Karpas-422 (cell line): ENCODE measurements around the gene BCL7C. TPM values are rescaled to one million over a fixed set of nuclear protein-coding genes. Genes with fewer than 3 reads are reported as not detected.

ENCODE experiments used
- DNase-seq: peaks from one replicate; pipeline ENCODE4 v3.0.0-alpha.2; 2015
- H2AFZ ChIP-seq: fragments of 200-600 bp; sonication (generic); 2 replicates; pipeline ENCODE4 v1.6.1; 2014; ENCODE audit warnings: antibody characterized with exemption, low read length, mixed read lengths
- H3K27ac ChIP-seq: fragments of 200-600 bp; sonication (generic); 2 replicates; pipeline ENCODE4 v1.5.1; 2014; ENCODE audit warnings: mild to moderate bottlenecking, low read length, moderate library complexity
- H3K27me3 ChIP-seq: fragments of 200-600 bp; sonication (generic); 2 replicates; pipeline ENCODE4 v1.6.1; 2014; ENCODE audit warnings: low read length, mixed read lengths
- H3K36me3 ChIP-seq: fragments of 200-600 bp; sonication (generic); 2 replicates; pipeline ENCODE4 v1.6.1; 2014; ENCODE audit warnings: low read length, mixed read lengths; ENCODE audit not compliant: insufficient read depth
- H3K4me1 ChIP-seq: fragments of 200-600 bp; sonication (generic); 2 replicates; pipeline ENCODE4 v1.6.1; 2014; ENCODE audit warnings: mild to moderate bottlenecking, low read length, mixed read lengths
- H3K4me2 ChIP-seq: fragments of 200-600 bp; sonication (generic); 2 replicates; pipeline ENCODE4 v1.6.1; 2014; ENCODE audit warnings: low read length, low read depth, mild to moderate bottlenecking; ENCODE audit not compliant: poor library complexity, severe bottlenecking
- H3K4me3 ChIP-seq: fragments of 200-600 bp; sonication (generic); 2 replicates; pipeline ENCODE4 v1.5.1; 2014; ENCODE audit warnings: mild to moderate bottlenecking, antibody characterized with exemption, low read length, mixed read lengths
- H3K79me2 ChIP-seq: fragments of 200-600 bp; sonication (generic); 2 replicates; pipeline ENCODE4 v1.6.1; 2014; ENCODE audit warnings: mild to moderate bottlenecking, low read length, mixed read lengths
- H3K9ac ChIP-seq: fragments of 200-600 bp; sonication (generic); 2 replicates; pipeline ENCODE4 v1.6.0; 2014; ENCODE audit warnings: low read length
- H3K9me2 ChIP-seq: fragments of 200-600 bp; sonication (generic), shearing (Covaris generic); replicated peaks from 2 replicates; pipeline ENCODE4 v1.6.0; 2014; ENCODE audit warnings: mild to moderate bottlenecking, low read length, moderate library complexity; ENCODE audit not compliant: insufficient read depth
- H3K9me3 ChIP-seq: fragments of 300-700, 200-600 bp; sonication (generic); 2 replicates; pipeline ENCODE4 v1.6.1; 2014; ENCODE audit warnings: low read length, mixed read lengths
- H4K20me1 ChIP-seq: fragments of 200-600 bp; sonication (generic); 2 replicates; pipeline ENCODE4 v1.6.1; 2014; ENCODE audit warnings: mild to moderate bottlenecking, antibody characterized with exemption, low read length, low read depth; ENCODE audit not compliant: insufficient read depth
- total RNA-seq: library from RNA; depleted of rRNA; stranded (reverse); fragments of >200 nt; shearing (Covaris generic); gene quantifications from 2 replicates; pipeline ENCODE4 v1.2.3, GENCODE V29; 2014; ENCODE audit warnings: low replicate concordance

The BCL7C gene
- total RNA-seq, 1 experiment from 2014 or later = 27.4 TPM

GRCh38 chr16:30920891-30921290, 27.0 kb upstream of the BCL7C start:
- H3K9me3 ChIP-seq = no peaks in the 10 kb centered on the region
- H3K27me3 ChIP-seq = no peaks in the 10 kb centered on the region
- no peak overlapping the region for H3K4me2 ChIP-seq
- H3K9ac ChIP-seq = no peak overlapping the region
- no peak overlapping the region for H2AFZ ChIP-seq
- H3K4me3 ChIP-seq = no peak overlapping the region
- H3K27ac ChIP-seq = no peak overlapping the region
- peaks cover 11% of the 10 kb centered on the region for H3K79me2 ChIP-seq
- no peak for DNase-seq
- no peaks in the 10 kb centered on the region for H3K9me2 ChIP-seq
- H3K4me1 ChIP-seq = peaks cover 20% of the 10 kb centered on the region
- H4K20me1 ChIP-seq = no peaks in the 10 kb centered on the region
- no peaks in the 10 kb centered on the region for H3K36me3 ChIP-seq

GRCh38 chr16:30918614-30919013, 24.7 kb upstream of the BCL7C start:
- Histone ChIP-seq H3K36me3 (no peaks in the 10 kb centered on the region), H3K27ac (no peak overlapping the region), H3K4me3 (no peak overlapping the region), H3K79me2 (no peaks in the 10 kb centered on the region), H3K9me2 (no peaks in the 10 kb centered on the region), H3K4me1 (peaks cover 15% of the 10 kb centered on the region), H3K9me3 (no peaks in the 10 kb centered on the region), H3K27me3 (no peaks in the 10 kb centered on the region), H3K4me2 (no peak overlapping the region), H4K20me1 (no peaks in the 10 kb centered on the region), H3K9ac (no peak overlapping the region), H2AFZ (no peak overlapping the region)
- DNase-seq = peak; percentile 34

GRCh38 chr16:30914830-30915229, 21.0 kb upstream of the BCL7C start:
- H3K27me3 ChIP-seq = no peaks in the 10 kb centered on the region
- no peaks in the 10 kb centered on the region for H3K9me3 ChIP-seq
- no peak overlapping the region for H3K4me3 ChIP-seq
- H3K79me2 ChIP-seq = no peaks in the 10 kb centered on the region
- no peak overlapping the region for H2AFZ ChIP-seq
- no peak overlapping the region for H3K4me2 ChIP-seq
- DNase-seq = peak; percentile 75
- H3K36me3 ChIP-seq = no peaks in the 10 kb centered on the region
- no peak overlapping the region for H3K9ac ChIP-seq
- no peak overlapping the region for H3K27ac ChIP-seq
- H3K9me2 ChIP-seq = no peaks in the 10 kb centered on the region
- peaks cover 6% of the 10 kb centered on the region for H3K4me1 ChIP-seq
- no peaks in the 10 kb centered on the region for H4K20me1 ChIP-seq

- H4K20me1 ChIP-seq = no peaks in the 10 kb centered on the region
- no peak overlapping the region for H3K4me2 ChIP-seq
- no peak overlapping the region for H3K9ac ChIP-seq
- no peaks in the 10 kb centered on the region for H3K9me2 ChIP-seq
- H3K36me3 ChIP-seq = no peaks in the 10 kb centered on the region
- peak; percentile 34 for DNase-seq
- H2AFZ ChIP-seq = no peak overlapping the region
- H3K4me1 ChIP-seq = peaks cover 6% of the 10 kb centered on the region
- no peaks in the 10 kb centered on the region for H3K9me3 ChIP-seq
- no peak overlapping the region for H3K27ac ChIP-seq
- H3K79me2 ChIP-seq = no peaks in the 10 kb centered on the region
- H3K27me3 ChIP-seq = no peaks in the 10 kb centered on the region
- H3K4me3 ChIP-seq = no peak overlapping the region
Measured at GRCh38 chr16:30912794-30913412, 19.0 kb upstream of the BCL7C start.

GRCh38 chr16:30910427-30911029, 16.7 kb upstream of the BCL7C start:
- Histone ChIP-seq H3K9ac (no peak overlapping the region), H3K4me1 (peaks cover 6% of the 10 kb centered on the region), H3K27ac (no peak overlapping the region), H2AFZ (no peak overlapping the region), H3K4me2 (no peak overlapping the region), H3K27me3 (no peaks in the 10 kb centered on the region), H3K9me2 (no peaks in the 10 kb centered on the region), H3K4me3 (no peak overlapping the region), H3K9me3 (no peaks in the 10 kb centered on the region), H4K20me1 (no peaks in the 10 kb centered on the region), H3K36me3 (no peaks in the 10 kb centered on the region), H3K79me2 (no peaks in the 10 kb centered on the region)
- no peak for DNase-seq

GRCh38 chr16:30907064-30907463, 13.2 kb upstream of the BCL7C start:
- H3K4me2 ChIP-seq = no peak overlapping the region
- no peak overlapping the region for H2AFZ ChIP-seq
- H3K9me3 ChIP-seq = no peaks in the 10 kb centered on the region
- no peaks in the 10 kb centered on the region for H4K20me1 ChIP-seq
- H3K36me3 ChIP-seq = no peaks in the 10 kb centered on the region
- no peak for DNase-seq
- H3K79me2 ChIP-seq = no peaks in the 10 kb centered on the region
- H3K9ac ChIP-seq = no peak overlapping the region
- H3K4me3 ChIP-seq = no peak overlapping the region
- H3K27me3 ChIP-seq = no peaks in the 10 kb centered on the region
- H3K4me1 ChIP-seq = peaks cover 4% of the 10 kb centered on the region
- no peaks in the 10 kb centered on the region for H3K9me2 ChIP-seq
- H3K27ac ChIP-seq = no peak overlapping the region

GRCh38 chr16:30904114-30904780, 10.4 kb upstream of the BCL7C start:
- no peak overlapping the region for H3K9ac ChIP-seq
- H3K79me2 ChIP-seq = no peaks in the 10 kb centered on the region
- H3K9me2 ChIP-seq = no peaks in the 10 kb centered on the region
- H3K9me3 ChIP-seq = no peaks in the 10 kb centered on the region
- no peaks in the 10 kb centered on the region for H3K27me3 ChIP-seq
- peak; percentile 63 for DNase-seq
- no peak overlapping the region for H3K4me3 ChIP-seq
- no peak overlapping the region for H3K4me2 ChIP-seq
- peak overlapping the region; percentile 58 for H2AFZ ChIP-seq
- H3K27ac ChIP-seq = no peak overlapping the region
- no peaks in the 10 kb centered on the region for H4K20me1 ChIP-seq
- peaks cover 12% of the 10 kb centered on the region for H3K4me1 ChIP-seq
- no peaks in the 10 kb centered on the region for H3K36me3 ChIP-seq

GRCh38 chr16:30903596-30903995, 9.7 kb upstream of the BCL7C start:
- Histone ChIP-seq H3K4me3 (no peak overlapping the region), H3K27me3 (no peaks in the 10 kb centered on the region), H3K9me2 (no peaks in the 10 kb centered on the region), H2AFZ (peak overlapping the region; percentile 58), H3K36me3 (no peaks in the 10 kb centered on the region), H3K79me2 (no peaks in the 10 kb centered on the region), H3K4me1 (peaks cover 12% of the 10 kb centered on the region), H3K27ac (no peak overlapping the region), H4K20me1 (no peaks in the 10 kb centered on the region), H3K9ac (no peak overlapping the region), H3K9me3 (no peaks in the 10 kb centered on the region), H3K4me2 (no peak overlapping the region)
- DNase-seq = no peak
